HCT116 (cell line): ENCODE data around the gene AGTRAP. TPM values are rescaled to one million over a fixed set of nuclear protein-coding genes. Genes with fewer than 3 reads are reported as not detected.

ENCODE experiments used
- ATAC-seq: fragments of 200-7000 bp; cut with Tn5 transposase; 2 replicates; pipeline ENCODE4 v1.9.1; 2020; ENCODE audit warnings: mild to moderate bottlenecking, moderate library complexity
- BruUV-seq: library from RNA; stranded (reverse); fragments of 400-500 nt; replicated peaks from 2 replicates; lab custom pipeline; 2021; lab: Mats Ljungman, UMichigan
- CTCF ChIA-PET: fragments of 300-600 bp; sonication (Branson Sonifier 250); formaldehyde crosslinking; loops from one replicate; lab custom pipeline; 2021; ENCODE audit warnings: antibody characterized with exemption; lab: Charles Lee
- POLR2A ChIA-PET: fragments of 300-600, 350-600 bp; sonication (Branson Sonifier 250); formaldehyde crosslinking; loops from one replicate; lab custom pipeline; 2021; ENCODE audit warnings: antibody characterized with exemption; lab: Charles Lee
- RAD21 ChIA-PET, 2 experiments: fragments of 300-600 bp; sonication (Branson Sonifier 250); formaldehyde crosslinking; loops; one replicate each; lab custom pipeline; 2023; ENCODE audit warnings: low total read pairs in 2 of 2; ENCODE audit not compliant: uncharacterized antibody in 2 of 2, unreplicated experiment in 2 of 2, low non-redundant PET in 1 of 2; lab: Charles Lee
- DNase-seq: peaks from one replicate; pipeline ENCODE4 v3.0.0-alpha.2; 2010; ENCODE audit warnings: low read depth, low spot score
- H2AFZ ChIP-seq: fragments of 200-600 bp; shearing (Covaris generic), sonication (generic); 2 replicates; pipeline ENCODE4 v1.6.1; 2017; ENCODE audit warnings: low read depth, mixed run types, mixed read lengths, antibody characterized with exemption, low read length; ENCODE audit not compliant: poor library complexity, severe bottlenecking
- H3K27ac ChIP-seq: 2 replicates; pipeline ENCODE4 v1.5.1; 2012; ENCODE audit warnings: low read depth, low read length
- H3K27me3 ChIP-seq: fragments of 200-600 bp; sonication (generic); 2 replicates; pipeline ENCODE4 v1.6.1; 2016; ENCODE audit warnings: mixed run types, low read length, mixed read lengths; ENCODE audit not compliant: insufficient read depth
- H3K36me3 ChIP-seq, 2 experiments: fragments of 200-500 bp in 1 of 2; fragments of 200-600 bp in 1 of 2; sonication (Bioruptor generic) in 1 of 2; sonication (generic) in 1 of 2; 2 replicates each; pipeline versions ENCODE4 v1.5.1 to v1.6.1; 2014 to 2016; ENCODE audit warnings: low read length in 2 of 2, inconsistent platforms in 1 of 2, mixed read lengths in 1 of 2, mixed run types in 1 of 2; ENCODE audit not compliant: insufficient read depth in 2 of 2, control insufficient read depth in 1 of 2
- H3K4me1 ChIP-seq, 2 experiments: fragments of 200-600 bp in 1 of 2; sonication (generic) in 1 of 2; 2 replicates each; pipeline versions ENCODE4 v1.5.1 to v1.6.1; 2012 to 2017; ENCODE audit warnings: low read length in 2 of 2, inconsistent platforms in 1 of 2, mild to moderate bottlenecking in 1 of 2, mixed read lengths in 1 of 2, mixed run types in 1 of 2, moderate library complexity in 1 of 2; ENCODE audit not compliant: insufficient read depth in 2 of 2, control insufficient read depth in 1 of 2
- H3K4me2 ChIP-seq: fragments of 200-600 bp; sonication (generic); 2 replicates; pipeline ENCODE4 v1.6.1; 2017; ENCODE audit warnings: mixed run types, low read length, mixed read lengths
- H3K4me3 ChIP-seq, 2 experiments: fragments of 200-600 bp in 1 of 2; sonication (generic) in 1 of 2; replicated peaks in 1 of 2; 2 replicates each; pipeline ENCODE4 v1.5.1; 2011 to 2016; ENCODE audit warnings: low read length in 2 of 2, control low read depth in 1 of 2, low read depth in 1 of 2, mild to moderate bottlenecking in 1 of 2, mixed read lengths in 1 of 2, mixed run types in 1 of 2
- H3K79me2 ChIP-seq: fragments of 200-600 bp; sonication (generic); 2 replicates; pipeline ENCODE4 v1.6.1; 2017; ENCODE audit warnings: mild to moderate bottlenecking, mixed run types, low read length, moderate library complexity, mixed read lengths; ENCODE audit not compliant: insufficient read depth
- H3K9ac ChIP-seq: fragments of 200-600 bp; sonication (generic); 2 replicates; pipeline ENCODE4 v1.6.1; 2016; ENCODE audit warnings: low read length, mixed read lengths
- H3K9me2 ChIP-seq: fragments of 200-600 bp; sonication (generic), shearing (Covaris generic); 2 replicates; pipeline ENCODE4 v1.6.1; 2017; ENCODE audit warnings: mixed run types, mild to moderate bottlenecking, moderate library complexity; ENCODE audit not compliant: insufficient read depth
- H3K9me3 ChIP-seq, 2 experiments: fragments of 200-500 bp in 1 of 2; fragments of 200-600 bp in 1 of 2; sonication (Bioruptor generic) in 1 of 2; sonication (generic) in 1 of 2; 2 replicates each; pipeline ENCODE4 v1.6.1; 2014 to 2017; ENCODE audit warnings: low read length in 2 of 2, mixed read lengths in 2 of 2, inconsistent platforms in 1 of 2, low read depth in 1 of 2, mild to moderate bottlenecking in 1 of 2, mixed run types in 1 of 2, moderate library complexity in 1 of 2; ENCODE audit not compliant: control insufficient read depth in 1 of 2, insufficient read depth in 1 of 2
- H4K20me1 ChIP-seq: fragments of 200-600 bp; sonication (generic), shearing (Covaris generic); 2 replicates; pipeline ENCODE4 v1.6.1; 2017; ENCODE audit warnings: mixed run types, mild to moderate bottlenecking, moderate library complexity; ENCODE audit not compliant: insufficient read depth
- CEBPB ChIP-seq: IDR thresholded peaks from 2 replicates; pipeline ENCODE4 v1.6.1; 2012; ENCODE audit warnings: low read depth
- MAX ChIP-seq: IDR thresholded peaks from 2 replicates; pipeline ENCODE4 v1.6.1; 2012
- POLR2A ChIP-seq: IDR thresholded peaks from 2 replicates; pipeline ENCODE4 v1.7.0; 2011; ENCODE audit warnings: borderline replicate concordance; ENCODE audit not compliant: insufficient read depth, insufficient read length; ENCODE audit errors: extremely low read depth
- REST ChIP-seq: IDR thresholded peaks from 2 replicates; pipeline ENCODE4 v1.6.1; 2012; ENCODE audit warnings: low read depth
- SIN3A ChIP-seq: IDR thresholded peaks from 2 replicates; pipeline ENCODE4 v1.6.1; 2012; ENCODE audit warnings: low read depth
- SP1 ChIP-seq: IDR thresholded peaks from 2 replicates; pipeline ENCODE4 v1.6.1; 2012; ENCODE audit warnings: low read depth
- TCF7L2 ChIP-seq: IDR thresholded peaks from 2 replicates; pipeline ENCODE4 v1.7.0; 2011; ENCODE audit warnings: borderline replicate concordance, inconsistent platforms; ENCODE audit not compliant: insufficient read depth, insufficient read length; ENCODE audit errors: extremely low read depth
- ZNF274 ChIP-seq: fragments of 200-500 bp; sonication (Bioruptor generic); IDR thresholded peaks from 2 replicates; pipeline ENCODE4 v1.6.1; 2014; ENCODE audit warnings: mild to moderate bottlenecking, low read depth, low read length, inconsistent platforms
- intact Hi-C: fragments of 100-400 bp; cut with micrococcal nuclease; formaldehyde crosslinking; loops from 2 replicates; pipeline ENCODE4 v1.10.0; 2022
- total RNA-seq: library from RNA; stranded (reverse); gene quantifications from one replicate; pipeline ENCODE4 v1.2.1, GENCODE V29; 2021; ENCODE audit not compliant: unreplicated experiment

The AGTRAP gene
- total RNA-seq, 1 experiment from 2014 or later = 49.0 TPM

GRCh38 chr1:11796036-11796828 is 60.3 kb downstream of the AGTRAP start:
- Histone ChIP-seq H3K27ac (no peak overlapping the region), H3K79me2 (no peaks in the 10 kb centered on the region), H3K9ac (no peak overlapping the region), H3K9me3 (no peaks in the 10 kb centered on the region), H2AFZ (no peak overlapping the region), H4K20me1 (no peaks in the 10 kb centered on the region), H3K36me3 (no peaks in the 10 kb centered on the region), H3K9me2 (no peaks in the 10 kb centered on the region)
- DNase-seq (no peak), ATAC-seq (no peak)
- ChIA-PET RAD21 (no interaction called here), CTCF (interaction anchor here (1.6 kb wide), 1 partner anchor 11 kb away, joined by 3 read pairs; no protein-coding TSS in a partner anchor)
- TF ChIP-seq REST = no peak
- TF ChIP-seq, all 23 proteins: peak for 0
- Histone ChIP-seq H3K27me3 (no peaks in the 10 kb centered on the region), H3K4me1 (peaks cover 22 to 43% of the 10 kb centered on the region in 2 experiments), H3K4me2 (no peak overlapping the region), H3K4me3 (no peak overlapping the region)
- POLR2A ChIA-PET = no interaction called here
- BruUV-seq = no TSS peak
- intact Hi-C loops = no loop called here

GRCh38 chr1:11797525-11798216 is 61.7 kb downstream of the AGTRAP start:
- POLR2A ChIA-PET = no interaction called here
- intact Hi-C loops = no loop called here
- CTCF ChIA-PET = interaction anchor here (1.6 kb wide), 1 partner anchor 13 kb away, joined by 3 read pairs; no protein-coding TSS in a partner anchor
- no peaks in the 10 kb centered on the region for H3K36me3 ChIP-seq
- H3K79me2 ChIP-seq = no peaks in the 10 kb centered on the region
- H3K9me3 ChIP-seq = no peaks in the 10 kb centered on the region
- peaks cover 14 to 41% of the 10 kb centered on the region in 2 experiments for H3K4me1 ChIP-seq
- no peaks in the 10 kb centered on the region for H3K9me2 ChIP-seq
- H4K20me1 ChIP-seq = no peaks in the 10 kb centered on the region
- RAD21 ChIA-PET = no interaction called here
- no peak for DNase-seq
- H3K9ac ChIP-seq = no peak overlapping the region
- H3K27ac ChIP-seq = no peak overlapping the region
- no peak overlapping the region for H3K4me2 ChIP-seq
- H3K27me3 ChIP-seq = no peaks in the 10 kb centered on the region
- no peak for TF ChIP-seq CEBPB
- TF ChIP-seq MAX = no peak
- no peak for TF ChIP-seq SIN3A
- no peak for TF ChIP-seq SP1
- no peak for TF ChIP-seq POLR2A
- TF ChIP-seq TCF7L2 = no peak
- TF ChIP-seq ZNF274 = no peak
- TF ChIP-seq, all 23 proteins: peak for 0
- BruUV-seq = no TSS peak
- ATAC-seq = no peak
- no peak overlapping the region for H2AFZ ChIP-seq
- no peak overlapping the region for H3K4me3 ChIP-seq
